HT-29 (cell line): ENCODE results near the gene SYNPO2. TPM values are rescaled to one million over a fixed set of nuclear protein-coding genes. Genes with fewer than 3 reads are reported as not detected.
A peak's percentile ranks its signal among the peaks of the same experiment; 100 is the strongest.

Experiments used
- DNase-seq: peaks from one replicate; pipeline ENCODE4 v3.0.0-alpha.2; 2015; ENCODE audit warnings: low spot score
- total RNA-seq: library from RNA; depleted of rRNA; stranded (reverse); fragments of >200 nt; shearing (Covaris generic); gene quantifications from 2 replicates; pipeline ENCODE4 v1.2.3, GENCODE V29; 2014

Gene SYNPO2
- total RNA-seq, 1 experiment from 2014 or later = not detected

- no peak for DNase-seq
Observed at GRCh38 chr4:118935819-118936218, 47.2 kb downstream of the SYNPO2 start.

- DNase-seq = no peak
Observed at GRCh38 chr4:118936406-118936805, 47.8 kb downstream of the SYNPO2 start.

GRCh38 chr4:118939169-118939783, 50.6 kb downstream of the SYNPO2 start:
- DNase-seq = no peak

GRCh38 chr4:118941149-118941548, 52.5 kb downstream of the SYNPO2 start:
- DNase-seq = no peak

- no peak for DNase-seq
Observed at GRCh38 chr4:118941799-118942198, 53.1 kb downstream of the SYNPO2 start.

GRCh38 chr4:118942465-118942864, 53.8 kb downstream of the SYNPO2 start:
- DNase-seq = peak; percentile 5

GRCh38 chr4:118947095-118947494, 58.4 kb downstream of the SYNPO2 start:
- no peak for DNase-seq

- DNase-seq = no peak
Observed at GRCh38 chr4:118948545-118949144, 60.0 kb downstream of the SYNPO2 start.

GRCh38 chr4:118950224-118950623, 61.6 kb downstream of the SYNPO2 start:
- DNase-seq = no peak

- no peak for DNase-seq
Observed at GRCh38 chr4:118950929-118951570, 62.4 kb downstream of the SYNPO2 start.

GRCh38 chr4:118953276-118953675, 64.6 kb downstream of the SYNPO2 start:
- no peak for DNase-seq

- peak; percentile 12 for DNase-seq
Observed at GRCh38 chr4:118954246-118954645, 65.6 kb downstream of the SYNPO2 start.

GRCh38 chr4:118955515-118955914, 66.9 kb downstream of the SYNPO2 start:
- DNase-seq = no peak

GRCh38 chr4:118957722-118958445, 69.2 kb downstream of the SYNPO2 start:
- DNase-seq = no peak

GRCh38 chr4:118962540-118962939, 73.9 kb downstream of the SYNPO2 start:
- no peak for DNase-seq

- DNase-seq = no peak
Observed at GRCh38 chr4:118964891-118965411, 76.3 kb downstream of the SYNPO2 start.

- no peak for DNase-seq
Observed at GRCh38 chr4:118967393-118967792, 78.7 kb downstream of the SYNPO2 start.

GRCh38 chr4:118968005-118968404, 79.4 kb downstream of the SYNPO2 start:
- DNase-seq = peak; percentile 58

GRCh38 chr4:118968813-118969212, 80.2 kb downstream of the SYNPO2 start:
- DNase-seq = no peak

GRCh38 chr4:118969359-118969758, 80.7 kb downstream of the SYNPO2 start:
- DNase-seq = peak; percentile 61

GRCh38 chr4:118972167-118972566, 83.5 kb downstream of the SYNPO2 start:
- DNase-seq = no peak

- no peak for DNase-seq
Observed at GRCh38 chr4:118973295-118973694, 84.6 kb downstream of the SYNPO2 start.
